ENCODE data around the gene STRA6. TPM values are rescaled to one million over a fixed set of nuclear protein-coding genes. Genes with fewer than 3 reads are reported as not detected.

Gene STRA6
- total and polyA plus RNA-seq, 2 of the 8 experiments (the other 6 are each of a cell fraction or from before 2014, with no cell fraction given), result 9.3 to 14.5 TPM

DNA sequence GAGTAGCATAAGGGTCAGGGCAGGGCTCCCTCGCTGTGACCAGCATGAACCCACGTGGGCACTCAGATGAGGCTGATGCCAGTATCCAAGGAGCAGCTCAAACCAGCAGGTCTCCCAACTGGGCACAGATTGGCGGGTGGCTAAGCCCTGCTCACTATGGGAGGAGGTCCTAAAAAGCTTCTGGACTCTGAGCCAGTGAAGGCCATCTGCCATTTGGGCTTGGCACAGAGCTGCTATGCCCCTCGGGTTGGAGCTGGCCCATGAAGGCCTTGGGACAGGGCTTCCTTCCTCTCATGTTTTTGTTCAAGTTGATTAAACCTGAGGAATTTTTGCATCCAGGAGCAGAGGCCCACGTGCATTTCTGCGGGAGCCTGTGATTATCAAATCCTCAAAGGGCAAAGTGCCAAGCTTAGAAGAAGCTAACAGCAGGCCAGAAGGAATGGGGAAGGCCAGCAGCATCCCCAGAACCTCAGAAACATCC lies 4.3 kb upstream of the STRA6 start (continued):
- TF ChIP-seq SUZ12 (IDR thresholded peaks at IDR 0.05; ENCODE audit: low read length), result no peak

Data from H1 (cell line).